HepG2 (cell line): ENCODE results near the gene TBCE.

Experiments
- ELK4 ChIP-seq: sonication (generic); formaldehyde crosslinking; IDR thresholded peaks from 2 replicates; pipeline ENCODE4 v1.9.0; 2021; ENCODE audit warnings: missing genetic modification reagents, borderline replicate concordance
- EZH2 ChIP-seq: conservative IDR thresholded peaks from 2 replicates; pipeline ENCODE4 v1.6.1; 2012; ENCODE audit warnings: mild to moderate bottlenecking, low read depth, low read length, moderate library complexity
- FOXP1 ChIP-seq, 2 experiments: fragments of 450-650 bp in 1 of 2; IDR thresholded peaks; 2 replicates each; pipeline ENCODE4 v1.6.1; 2017 to 2018; ENCODE audit warnings: antibody characterized with exemption in 1 of 2
- MTF1 ChIP-seq: sonication (generic); formaldehyde crosslinking; IDR thresholded peaks from 2 replicates; pipeline ENCODE4 v1.5.0; 2020; ENCODE audit warnings: missing genetic modification reagents
- NR3C1 ChIP-seq: sonication (generic); formaldehyde crosslinking; IDR thresholded peaks from 2 replicates; pipeline ENCODE4 v1.4.0; 2020; ENCODE audit warnings: missing genetic modification reagents
- PAF1 ChIP-seq: IDR thresholded peaks from 2 replicates; pipeline ENCODE4 v1.6.1; 2016; ENCODE audit warnings: missing genetic modification reagents, missing compliant biosample characterization
- POLR2AphosphoS5 ChIP-seq: IDR thresholded peaks from 2 replicates; pipeline ENCODE4 v1.6.1; 2012; ENCODE audit warnings: low read depth, low read length
- RXRA ChIP-seq: sonication (generic); formaldehyde crosslinking; IDR thresholded peaks from 2 replicates; pipeline ENCODE4 v1.5.1; 2020; ENCODE audit warnings: missing genetic modification reagents
- ZIK1 ChIP-seq: sonication (generic); formaldehyde crosslinking; IDR thresholded peaks from 2 replicates; pipeline ENCODE4 v1.5.0; 2020; ENCODE audit warnings: mild to moderate bottlenecking, low read depth, missing genetic modification reagents, borderline replicate concordance
- ZNF121 ChIP-seq: sonication (generic); formaldehyde crosslinking; IDR thresholded peaks from 2 replicates; pipeline ENCODE4 v1.5.0; 2020; ENCODE audit warnings: mild to moderate bottlenecking, missing genetic modification reagents
- ZNF607 ChIP-seq: sonication (generic); formaldehyde crosslinking; IDR thresholded peaks from 2 replicates; pipeline ENCODE4 v1.5.1; 2020; ENCODE audit warnings: missing genetic modification reagents, mild to moderate bottlenecking, borderline replicate concordance
- TF ChIP-seq, protein P1 (sequence below): IDR thresholded peaks from 2 replicates; pipeline ENCODE4 v1.6.1; 2012; ENCODE audit warnings: inconsistent platforms

GRCh38 chr1:235485558-235485957 lies 118.3 kb downstream of the TBCE start:
- TF ChIP-seq MTF1 (CRISPR knock-in tag): no peak
- no peak for TF ChIP-seq FOXP1 (IDR thresholded peaks at IDR 0.05)
- no peak for TF ChIP-seq FOXP1 (CRISPR knock-in tag; IDR thresholded peaks at IDR 0.05)
- TF ChIP-seq EZH2: no peak
- TF ChIP-seq, protein P1, sequence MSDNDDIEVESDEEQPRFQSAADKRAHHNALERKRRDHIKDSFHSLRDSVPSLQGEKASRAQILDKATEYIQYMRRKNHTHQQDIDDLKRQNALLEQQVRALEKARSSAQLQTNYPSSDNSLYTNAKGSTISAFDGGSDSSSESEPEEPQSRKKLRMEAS: no peak
- no peak for TF ChIP-seq POLR2AphosphoS5
- TF ChIP-seq PAF1 (CRISPR knock-in tag): no peak
- TF ChIP-seq ZIK1 (CRISPR knock-in tag): no peak
- no peak for TF ChIP-seq NR3C1
- no peak for TF ChIP-seq ZNF121 (CRISPR knock-in tag)
- TF ChIP-seq ELK4 (CRISPR knock-in tag): no peak
- no peak for TF ChIP-seq RXRA (CRISPR knock-in tag)
- no peak for TF ChIP-seq ZNF607 (CRISPR knock-in tag)
